Measurements from ENCODE around the gene CEP63. TPM values are rescaled to one million over a fixed set of nuclear protein-coding genes. Genes with fewer than 3 reads are reported as not detected.
"Not testable (repeated sequence)": the region's sequence is repeated elsewhere in the genome, so short reads cannot be mapped to it uniquely, and the experiment has no call there.

Gene CEP63
- total RNA-seq, 4 donors from 2014 or later = 16.7 to 26.2 (median 22.6) TPM

- Histone ChIP-seq H3K27ac (replicated peaks in 1 of 4) (no peak overlapping the region), H3K9me3 (no peaks in the 10 kb centered on the region), H3K4me1 (no peaks in the 10 kb centered on the region), H3K4me3 (no peak overlapping the region), H3K27me3 (no peaks in the 10 kb centered on the region), H3K36me3 (no peaks in the 10 kb centered on the region)
- no peak for TF ChIP-seq EP300 (IDR thresholded peaks at IDR 0.05)
- no peak for TF ChIP-seq POLR2A (IDR thresholded peaks at IDR 0.05; ENCODE audit: low read depth)
- no peak for TF ChIP-seq POLR2AphosphoS5 (IDR thresholded peaks at IDR 0.05)
- no peak for TF ChIP-seq CTCF (IDR thresholded peaks at IDR 0.05)
- intact Hi-C loops (cut with DNase I) = no loop called here
- peak; percentile 60 for DNase-seq (ENCODE audit: extremely low spot score)
- WGBS = 93% methylated on average over 5 of the region's 5 CpGs
These were observed 106.9 kb downstream of the CEP63 start for GRCh38 chr3:134592806-134593205.

- peak; percentile 68 for DNase-seq (ENCODE audit: extremely low spot score)
- no peak overlapping the region for H3K4me3 ChIP-seq
- H3K9me3 ChIP-seq = no peaks in the 10 kb centered on the region
- no peak overlapping the region for H3K27ac ChIP-seq (replicated peaks in 1 of 4)
- intact Hi-C loops (cut with DNase I) = no loop called here
- no peak for TF ChIP-seq CTCF (IDR thresholded peaks at IDR 0.05)
- no peak for TF ChIP-seq POLR2AphosphoS5 (IDR thresholded peaks at IDR 0.05)
- TF ChIP-seq POLR2A (IDR thresholded peaks at IDR 0.05; ENCODE audit: low read depth) = no peak
- no peak for TF ChIP-seq EP300 (IDR thresholded peaks at IDR 0.05)
- no peaks in the 10 kb centered on the region for H3K27me3 ChIP-seq
- WGBS = 71% methylated on average over 3 of the region's 8 CpGs
- no peaks in the 10 kb centered on the region for H3K4me1 ChIP-seq
- H3K36me3 ChIP-seq = no peaks in the 10 kb centered on the region
These were observed 108.5 kb downstream of the CEP63 start for GRCh38 chr3:134594331-134594741.

GRCh38 chr3:134594986-134595385, 109.1 kb downstream of the CEP63 start:
- 59% methylated on average over 3 of the region's 3 CpGs for WGBS
- peak; percentile 60 for DNase-seq (ENCODE audit: extremely low spot score)
- H3K36me3 ChIP-seq; H3K27ac ChIP-seq (replicated peaks in 1 of 4); intact Hi-C loops (cut with DNase I); H3K4me1 ChIP-seq; H3K4me3 ChIP-seq; H3K9me3 ChIP-seq; H3K27me3 ChIP-seq: not testable (repeated sequence)

GRCh38 chr3:134597390-134597970, 111.6 kb downstream of the CEP63 start:
- Histone ChIP-seq H3K27ac (replicated peaks in 1 of 4) (no peak overlapping the region), H3K27me3 (no peaks in the 10 kb centered on the region), H3K36me3 (no peaks in the 10 kb centered on the region), H3K4me3 (no peak overlapping the region), H3K9me3 (no peaks in the 10 kb centered on the region), H3K4me1 (peaks cover 0 to 9% (median 5%) of the 10 kb centered on the region in 4 donors)
- no peak for DNase-seq (ENCODE audit: extremely low spot score)
- intact Hi-C loops (cut with DNase I) = no loop called here
- TF ChIP-seq POLR2A (IDR thresholded peaks at IDR 0.05; ENCODE audit: low read depth) (no peak), EP300 (IDR thresholded peaks at IDR 0.05) (no peak), CTCF (IDR thresholded peaks at IDR 0.05) (no peak), POLR2AphosphoS5 (IDR thresholded peaks at IDR 0.05) (no peak)
- 32% methylated on average over 2 of the region's 2 CpGs for WGBS

- peaks cover 0 to 9% (median 5%) of the 10 kb centered on the region in 4 donors for H3K4me1 ChIP-seq
- H3K9me3 ChIP-seq = no peaks in the 10 kb centered on the region
- H3K4me3 ChIP-seq = no peak overlapping the region
- peaks cover 0 to 6% (median 0%) of the 10 kb centered on the region in 4 donors for H3K36me3 ChIP-seq
- TF ChIP-seq POLR2AphosphoS5 (IDR thresholded peaks at IDR 0.05) = no peak
- DNase-seq (ENCODE audit: extremely low spot score) = peak; percentile 78
- WGBS = 65% methylated on average over 10 of the region's 10 CpGs
- no peaks in the 10 kb centered on the region for H3K27me3 ChIP-seq
- H3K27ac ChIP-seq (replicated peaks in 1 of 4) = no peak overlapping the region
- intact Hi-C loops (cut with DNase I) = no loop called here
These were observed 113.1 kb downstream of the CEP63 start for GRCh38 chr3:134598763-134599545.
